HG02678 (cell line): Measurements from ENCODE around the gene MMP27.
A peak's percentile ranks its signal among the peaks of the same experiment; 100 is the strongest.
"Not testable (repeated sequence)": the region's sequence is repeated elsewhere in the genome, so short reads cannot be mapped to it uniquely, and the experiment has no call there.

Source experiments
- ATAC-seq: cut with Tn5 transposase; IDR thresholded peaks from one replicate; pipeline ENCODE4 v1.9.1; 2021; ENCODE audit warnings: mild to moderate bottlenecking, moderate library complexity; ENCODE audit not compliant: unreplicated experiment

Gene MMP27

DNA sequence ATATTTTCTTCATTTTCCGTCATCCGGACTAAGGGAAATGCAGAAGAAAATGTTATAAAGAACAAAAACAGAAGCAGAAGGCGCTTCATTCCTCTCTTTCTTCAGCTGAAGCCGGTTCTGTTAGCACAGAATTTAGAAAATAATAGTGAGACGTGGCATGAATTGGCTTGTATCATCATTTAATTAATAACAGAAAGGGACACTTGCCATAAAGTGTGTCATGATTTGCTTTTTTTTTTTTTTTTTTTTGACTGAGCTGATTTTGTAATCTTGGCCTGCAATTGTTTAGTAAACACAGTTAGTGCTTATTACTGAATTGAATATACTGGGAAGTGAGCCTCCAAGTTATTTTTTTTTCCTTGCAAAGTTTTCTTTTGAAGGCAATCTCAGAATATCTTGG lies at the start of gene MMP27:
Gene MMP27, minus strand, starts transcription at position 144 of the 400 bp plus-strand sequence. Its CDS starts 55 bp downstream, at position 89.
- no peak for ATAC-seq

DNA sequence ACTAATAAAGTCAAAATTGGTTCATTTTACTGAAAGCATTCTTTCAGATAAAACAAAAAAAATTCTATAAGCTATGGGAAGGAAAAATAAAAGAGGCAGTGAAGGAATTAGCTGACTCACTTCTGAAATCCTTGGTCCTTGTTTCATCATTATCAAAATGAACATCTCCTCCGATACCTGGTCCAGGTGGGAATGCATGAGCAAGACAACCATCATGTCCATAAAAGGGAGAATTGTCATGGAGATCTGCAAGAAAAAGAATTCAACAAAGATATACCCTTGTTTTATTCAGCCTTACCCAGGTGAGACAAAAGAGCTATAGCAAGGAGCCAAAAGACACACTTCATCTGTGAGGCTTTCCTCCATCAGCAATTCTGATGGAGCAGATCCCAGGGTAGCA lies 47.7 kb upstream of the MMP27 start:
- no peak for ATAC-seq

- no peak for ATAC-seq
Measured at GRCh38 chr11:102751673-102752072, 46.1 kb upstream of the MMP27 start.

DNA sequence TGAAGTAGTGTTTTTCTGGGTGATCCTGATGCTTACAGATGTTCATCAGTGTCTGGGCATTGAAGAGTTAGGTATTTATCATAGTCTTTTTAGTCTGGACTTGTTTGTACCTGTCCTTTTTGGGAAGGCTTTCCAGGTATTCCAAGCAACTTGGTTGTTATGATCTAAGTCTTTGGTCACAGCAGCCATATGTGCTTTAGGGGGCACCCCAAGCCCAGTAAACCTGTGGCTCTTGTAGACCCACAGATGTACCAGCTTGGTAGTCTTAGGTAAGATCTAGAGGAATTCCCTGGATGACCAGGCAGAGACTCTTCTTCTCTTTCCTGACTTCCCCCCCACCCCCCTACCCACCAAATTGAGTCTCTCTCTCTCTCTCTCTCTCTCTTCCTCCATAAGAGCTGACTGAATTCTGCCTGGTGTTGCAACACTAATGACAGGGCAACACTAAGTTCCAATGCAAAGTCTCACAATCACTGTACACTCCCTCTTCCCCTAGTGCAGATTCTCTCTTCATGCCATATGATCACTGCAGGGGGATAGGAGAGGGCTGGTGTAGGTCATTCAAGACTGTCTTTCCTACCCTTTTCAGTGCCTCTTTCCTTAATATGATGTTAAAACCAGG lies 43.6 kb upstream of the MMP27 start:
- ATAC-seq, result no peak

- not testable (repeated sequence) for ATAC-seq
Measured at GRCh38 chr11:102746746-102747578, 41.4 kb upstream of the MMP27 start.

- no peak for ATAC-seq
Measured at GRCh38 chr11:102734650-102735049, 29.1 kb upstream of the MMP27 start.

DNA sequence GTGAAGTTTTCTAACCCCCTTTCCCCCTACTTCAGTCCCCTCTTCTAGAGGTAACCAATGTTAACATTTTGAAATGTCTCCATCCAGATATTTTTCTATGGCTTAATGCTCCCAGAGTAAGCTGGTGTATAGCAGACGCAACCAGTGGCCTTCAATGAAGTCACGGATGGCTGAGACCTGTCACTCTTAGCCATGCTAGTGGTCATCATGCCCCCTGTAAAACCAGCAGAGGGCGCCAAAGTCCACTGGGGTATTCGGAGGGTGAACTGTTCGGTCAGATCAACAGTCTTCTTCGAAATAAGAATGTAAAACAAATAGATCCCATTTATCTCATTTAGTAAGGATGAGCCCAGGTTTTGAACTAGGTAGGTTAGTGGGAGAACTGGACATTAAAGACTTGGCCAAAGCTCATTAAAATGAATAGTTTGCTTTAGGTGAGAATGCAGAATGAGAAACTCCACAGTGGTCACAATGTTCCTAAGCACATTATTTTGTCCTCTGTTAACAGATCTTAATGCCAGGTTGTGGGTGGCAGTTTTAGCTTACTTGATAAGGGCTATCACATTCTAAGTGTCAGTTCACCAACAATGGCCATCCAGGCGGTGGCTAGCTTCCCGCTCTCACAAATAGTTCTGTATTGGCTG lies 27.8 kb upstream of the MMP27 start:
- peak; percentile 78 for ATAC-seq

- ATAC-seq, result not testable (repeated sequence)
Measured at GRCh38 chr11:102730944-102731343, 25.4 kb upstream of the MMP27 start.

GRCh38 chr11:102729849-102730815 lies 24.6 kb upstream of the MMP27 start:
- ATAC-seq, result no peak

GRCh38 chr11:102727890-102728289 lies 22.3 kb upstream of the MMP27 start:
- ATAC-seq, result no peak

DNA sequence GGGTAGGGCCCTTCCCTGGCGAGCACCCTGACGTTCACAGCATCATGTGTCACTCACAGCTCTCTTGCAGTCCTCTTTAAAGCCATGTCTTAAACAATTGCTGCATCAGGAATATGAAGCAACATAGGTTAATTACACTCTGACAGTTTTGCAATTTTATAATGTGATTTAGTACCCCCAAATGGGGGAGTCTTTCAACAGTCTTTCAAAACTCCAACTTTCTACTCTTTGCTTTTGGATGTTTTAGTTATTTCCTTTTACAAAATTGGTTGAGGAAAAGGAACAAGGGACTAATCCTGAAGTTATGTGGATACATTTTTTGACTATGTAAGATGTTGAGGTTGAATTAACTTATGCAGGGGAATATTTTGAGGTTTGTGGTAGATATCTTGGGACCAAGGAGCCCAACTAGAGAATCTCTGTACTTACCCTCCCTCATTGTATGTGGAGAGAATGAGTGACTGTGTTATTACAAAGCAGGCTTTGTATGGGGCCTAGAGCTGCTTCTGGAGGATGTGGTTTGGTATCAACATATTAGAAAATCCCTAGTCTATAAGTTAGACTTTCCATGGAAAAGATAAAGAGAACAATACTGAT lies 19.4 kb upstream of the MMP27 start, which contains the start of gene MMP8:
Gene MMP8, minus strand, starts transcription at position 51 of the 597 bp plus-strand sequence. CDS start 99 bp downstream, outside the sequence.
- ATAC-seq, result no peak

DNA sequence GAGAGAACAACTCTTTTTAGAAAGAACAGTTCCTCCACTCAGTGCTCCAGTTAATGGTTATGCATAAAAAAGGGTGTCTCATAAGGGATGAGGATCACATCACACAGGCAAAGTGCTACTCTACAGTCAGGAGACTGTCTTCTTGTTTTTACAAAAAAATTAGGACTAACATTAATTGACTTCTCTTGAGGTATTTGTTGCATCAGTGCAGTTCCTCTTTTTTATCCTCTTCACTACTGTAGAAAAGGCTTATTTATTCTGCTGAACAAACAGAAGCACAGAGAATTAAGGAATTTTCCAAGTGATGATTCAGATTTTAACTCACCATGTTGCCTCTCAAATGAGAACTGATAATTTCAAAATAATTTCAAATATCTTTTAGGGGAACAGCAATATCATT lies 17.3 kb upstream of the MMP27 start:
- no peak for ATAC-seq

DNA sequence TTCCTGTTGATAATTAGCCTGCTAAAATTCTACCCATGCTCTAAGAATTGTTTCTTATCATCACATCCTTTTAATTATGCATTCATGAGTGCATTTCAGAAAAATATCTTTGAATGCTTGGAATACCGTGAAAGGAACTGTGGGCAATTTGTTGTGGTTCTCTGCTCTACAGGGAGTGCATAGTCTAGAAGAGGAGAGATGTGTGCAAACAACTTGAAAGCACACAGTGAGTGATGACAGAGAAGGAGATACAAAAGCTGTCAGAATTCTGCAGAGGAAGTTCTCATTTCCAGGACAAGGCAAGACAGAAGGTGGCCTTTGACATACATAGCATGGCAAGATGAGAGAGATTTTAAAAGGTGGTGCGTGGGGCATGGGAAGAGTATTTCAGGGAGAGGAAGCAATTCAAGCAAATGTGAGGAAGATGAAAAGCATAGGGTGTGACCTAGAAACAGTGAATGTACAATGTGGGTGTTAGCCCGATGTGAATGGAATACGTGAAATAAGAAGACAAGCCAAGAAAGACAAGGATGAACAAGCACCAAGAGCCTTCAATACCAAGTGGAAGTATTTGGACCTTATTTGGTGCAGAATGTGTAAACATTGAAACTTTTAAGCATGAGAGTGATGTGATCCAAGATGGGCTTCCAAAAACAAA lies 14.2 kb upstream of the MMP27 start:
- ATAC-seq, result no peak

DNA sequence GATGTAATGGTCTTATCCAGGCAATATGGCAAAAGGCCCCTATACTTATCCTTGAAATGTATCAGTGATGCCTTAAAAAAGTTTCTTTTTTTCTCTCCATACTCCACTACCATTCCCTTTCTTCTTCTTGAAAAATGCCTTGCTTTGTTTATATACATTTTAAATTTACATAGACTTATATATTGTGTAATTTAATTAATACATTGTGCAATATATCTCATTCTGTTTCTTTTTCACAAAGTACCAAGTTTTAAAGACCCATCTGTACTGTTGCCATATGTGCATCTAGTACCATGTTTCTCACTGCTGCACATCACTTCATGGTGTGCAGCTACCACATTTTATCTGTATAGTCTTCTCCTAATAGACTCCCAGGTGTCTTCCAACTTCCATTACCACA lies 11.7 kb upstream of the MMP27 start:
- no peak for ATAC-seq

DNA sequence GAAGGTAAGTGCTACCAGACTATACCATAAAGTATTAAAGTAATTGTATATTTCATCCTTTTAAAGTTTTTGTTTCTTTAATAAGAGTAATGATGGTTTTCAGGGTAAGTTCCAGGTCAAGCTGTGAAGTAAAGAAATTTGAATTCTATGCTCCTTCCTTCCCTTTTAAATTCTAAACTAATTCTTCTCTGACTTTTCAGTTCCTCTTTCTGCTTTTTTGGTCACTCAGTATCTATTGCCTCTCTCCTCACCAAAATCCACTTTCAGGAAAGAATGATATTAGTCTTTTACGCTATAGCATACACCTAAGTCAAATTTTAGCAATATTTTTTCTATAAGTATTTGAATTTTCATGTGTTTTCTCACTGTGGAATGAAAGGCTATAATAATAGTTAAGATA lies 11.0 kb upstream of the MMP27 start:
- peak; percentile 63 for ATAC-seq

- ATAC-seq, result no peak
Measured at GRCh38 chr11:102712137-102712536, 6.6 kb upstream of the MMP27 start.

DNA sequence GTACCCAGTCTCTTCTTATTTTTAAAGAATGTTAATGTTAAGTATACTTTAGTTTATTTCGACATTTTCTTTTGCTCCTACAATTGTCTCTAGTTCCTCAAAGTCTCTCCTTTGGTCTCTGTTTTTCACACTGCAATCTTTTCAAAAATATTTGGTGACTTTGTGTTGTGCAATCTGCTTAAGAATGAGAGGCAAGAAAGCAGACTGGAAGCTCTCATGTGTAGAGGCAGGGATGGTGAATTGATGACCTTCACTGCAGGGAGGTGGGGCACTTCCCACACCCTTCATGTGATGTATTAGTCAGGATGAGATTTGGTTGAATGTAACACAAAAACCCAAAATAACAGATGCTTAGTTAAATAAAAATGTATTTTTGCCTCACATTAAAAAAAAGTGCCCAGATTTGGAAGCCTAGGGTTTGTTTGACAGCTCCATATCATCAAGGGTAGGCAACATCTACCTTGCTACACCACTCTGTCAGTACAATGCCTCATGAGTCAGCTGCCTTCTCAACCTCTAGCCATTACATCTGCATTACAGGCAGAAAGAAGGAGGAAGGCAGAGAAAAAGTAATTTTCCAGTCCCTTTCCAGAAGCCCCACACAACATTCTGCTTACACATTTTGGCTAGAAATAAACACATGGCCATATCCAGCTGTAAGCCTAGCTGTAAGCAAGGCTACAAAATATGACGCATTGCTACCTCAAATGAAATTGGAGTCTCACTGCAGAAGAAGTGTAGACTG lies 3.8 kb upstream of the MMP27 start:
- no peak for ATAC-seq

DNA sequence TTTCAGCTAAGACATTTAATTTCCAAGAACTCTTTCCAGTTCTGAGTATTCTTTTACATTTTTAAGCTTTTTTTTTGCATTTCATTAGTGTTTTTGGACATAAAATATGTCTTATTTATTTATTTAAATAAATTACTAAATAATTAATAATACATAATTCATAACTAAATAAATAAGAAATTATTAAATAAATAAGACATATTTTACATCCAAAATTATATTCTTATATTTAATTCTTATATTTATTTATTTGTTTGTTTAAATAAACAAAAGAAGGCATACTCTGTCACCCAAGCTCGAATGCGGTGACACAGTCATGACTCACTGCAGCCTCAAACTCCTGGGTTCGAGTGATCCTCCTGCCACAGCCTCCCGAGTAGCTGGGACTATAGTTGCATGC lies 3.1 kb upstream of the MMP27 start:
- ATAC-seq, result no peak

DNA sequence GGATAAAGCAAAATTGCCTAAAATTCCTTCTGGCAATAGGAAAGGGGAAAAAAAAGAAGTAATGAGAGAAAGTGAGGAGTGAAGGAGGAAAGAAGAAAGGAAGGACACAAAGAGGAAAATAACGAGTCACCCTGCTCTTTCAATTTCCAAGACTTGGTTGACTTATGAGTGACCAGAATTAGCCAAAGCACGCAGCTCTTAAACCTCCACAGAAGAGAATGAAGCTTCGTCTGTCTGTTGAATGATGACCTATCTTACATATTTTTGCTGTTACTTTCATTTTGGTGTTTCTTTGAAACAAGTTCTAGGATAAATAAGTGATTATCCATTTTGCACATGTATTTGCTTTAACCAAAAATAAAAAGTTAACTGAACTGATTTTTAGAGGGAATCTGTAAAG lies 728 bp downstream of the MMP27 start:
- no peak for ATAC-seq
